Neural progenitor cell (in vitro differentiated cells): ENCODE data around the gene UBALD2. TPM values are rescaled to one million over a fixed set of nuclear protein-coding genes. Genes with fewer than 3 reads are reported as not detected.

Source experiments
- DNase-seq: peaks from one replicate; pipeline ENCODE4 v3.0.0-alpha.2; 2016; ENCODE audit warnings: low spot score
- H2AFZ ChIP-seq: fragments of 200-600 bp; sonication (generic); replicated peaks from 2 replicates; pipeline ENCODE4 v1.6.1; 2016; ENCODE audit warnings: antibody characterized with exemption
- H3F3A ChIP-seq: fragments of 200-600 bp; sonication (generic); 2 replicates; pipeline ENCODE4 v1.6.1; 2016; ENCODE audit warnings: antibody characterized with exemption, low read depth
- H3K27ac ChIP-seq: fragments of 200-600 bp; sonication (generic); 2 replicates; pipeline ENCODE4 v1.5.1; 2016; ENCODE audit warnings: mild to moderate bottlenecking
- H3K27me3 ChIP-seq: fragments of 200-600 bp; sonication (generic); 2 replicates; pipeline ENCODE4 v1.6.1; 2016; ENCODE audit warnings: mild to moderate bottlenecking, moderate library complexity
- H3K36me3 ChIP-seq: fragments of 200-600 bp; sonication (generic); 2 replicates; pipeline ENCODE4 v1.5.1; 2016
- H3K4me1 ChIP-seq: fragments of 200-600 bp; sonication (generic); 2 replicates; pipeline ENCODE4 v1.6.1; 2016; ENCODE audit warnings: mixed run types
- H3K4me2 ChIP-seq: fragments of 200-600 bp; sonication (generic); 2 replicates; pipeline ENCODE4 v1.6.1; 2016
- H3K4me3 ChIP-seq: fragments of 200-600 bp; sonication (generic); 2 replicates; pipeline ENCODE4 v1.5.1; 2016
- H3K79me2 ChIP-seq: fragments of 200-600 bp; sonication (generic); 2 replicates; pipeline ENCODE4 v1.6.1; 2016; ENCODE audit warnings: low read depth
- H3K9ac ChIP-seq: fragments of 200-600 bp; sonication (generic); 2 replicates; pipeline ENCODE4 v1.6.1; 2016
- H3K9me3 ChIP-seq: fragments of 200-600 bp; sonication (generic); 2 replicates; pipeline ENCODE4 v1.5.1; 2016; ENCODE audit warnings: low read depth
- H4K20me1 ChIP-seq: fragments of 200-600 bp; sonication (generic); 2 replicates; pipeline ENCODE4 v1.6.1; 2016; ENCODE audit warnings: low read depth
- H3K27ac Mint-ChIP-seq: 3 replicates; pipeline ENCODE4 v1.8.0; 2021; ENCODE audit warnings: mixed read lengths
- H3K27me3 Mint-ChIP-seq: 2 replicates; pipeline ENCODE4 v1.8.0; 2022; ENCODE audit warnings: low read depth, mild to moderate bottlenecking, inconsistent platforms, moderate library complexity, mixed read lengths; ENCODE audit not compliant: insufficient read depth
- H3K36me3 Mint-ChIP-seq: 3 replicates; pipeline ENCODE4 v1.8.0; 2021; ENCODE audit warnings: mixed read lengths
- H3K4me1 Mint-ChIP-seq: 3 replicates; pipeline ENCODE4 v1.8.0; 2021; ENCODE audit warnings: mixed read lengths
- H3K4me3 Mint-ChIP-seq: 3 replicates; pipeline ENCODE4 v1.8.0; 2021; ENCODE audit warnings: mild to moderate bottlenecking, moderate library complexity, mixed read lengths
- H3K9me3 Mint-ChIP-seq: 3 replicates; pipeline ENCODE4 v1.8.0; 2020; ENCODE audit warnings: mixed read lengths
- EZH2 ChIP-seq: fragments of 200-600 bp; sonication (generic); IDR thresholded peaks from 2 replicates; pipeline ENCODE4 v1.6.1; 2017; ENCODE audit warnings: antibody characterized with exemption, mild to moderate bottlenecking, moderate library complexity
- EZH2phosphoT487 ChIP-seq: fragments of 200-600 bp; sonication (generic); IDR thresholded peaks from 2 replicates; pipeline ENCODE4 v1.6.1; 2017; ENCODE audit warnings: antibody characterized with exemption
- total RNA-seq: library from RNA; depleted of rRNA; stranded (reverse); fragments of >200 nt; gene quantifications from 2 replicates; pipeline ENCODE4 v1.2.3, GENCODE V29; 2015; ENCODE audit warnings: low replicate concordance
- TF ChIP-seq, protein P1 (sequence below): fragments of 200-600 bp; sonication (generic); IDR thresholded peaks from 2 replicates; pipeline ENCODE4 v1.5.1; 2017; ENCODE audit warnings: antibody characterized with exemption, mild to moderate bottlenecking

The UBALD2 gene
- total RNA-seq, 1 donor from 2014 or later, result 4.2 TPM

GRCh38 chr17:76268015-76268749 lies 3.0 kb downstream of the UBALD2 start:
- H3K9me3 Mint-ChIP-seq, result no peaks in the 10 kb centered on the region
- H3K27ac Mint-ChIP-seq, result no peak overlapping the region
- H3K36me3 Mint-ChIP-seq, result peaks cover 5% of the 10 kb centered on the region
- TF ChIP-seq EZH2phosphoT487 (no peak), EZH2 (no peak)
- TF ChIP-seq, protein P1, sequence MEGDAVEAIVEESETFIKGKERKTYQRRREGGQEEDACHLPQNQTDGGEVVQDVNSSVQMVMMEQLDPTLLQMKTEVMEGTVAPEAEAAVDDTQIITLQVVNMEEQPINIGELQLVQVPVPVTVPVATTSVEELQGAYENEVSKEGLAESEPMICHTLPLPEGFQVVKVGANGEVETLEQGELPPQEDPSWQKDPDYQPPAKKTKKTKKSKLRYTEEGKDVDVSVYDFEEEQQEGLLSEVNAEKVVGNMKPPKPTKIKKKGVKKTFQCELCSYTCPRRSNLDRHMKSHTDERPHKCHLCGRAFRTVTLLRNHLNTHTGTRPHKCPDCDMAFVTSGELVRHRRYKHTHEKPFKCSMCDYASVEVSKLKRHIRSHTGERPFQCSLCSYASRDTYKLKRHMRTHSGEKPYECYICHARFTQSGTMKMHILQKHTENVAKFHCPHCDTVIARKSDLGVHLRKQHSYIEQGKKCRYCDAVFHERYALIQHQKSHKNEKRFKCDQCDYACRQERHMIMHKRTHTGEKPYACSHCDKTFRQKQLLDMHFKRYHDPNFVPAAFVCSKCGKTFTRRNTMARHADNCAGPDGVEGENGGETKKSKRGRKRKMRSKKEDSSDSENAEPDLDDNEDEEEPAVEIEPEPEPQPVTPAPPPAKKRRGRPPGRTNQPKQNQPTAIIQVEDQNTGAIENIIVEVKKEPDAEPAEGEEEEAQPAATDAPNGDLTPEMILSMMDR, result no peak
- Histone ChIP-seq H3K9ac (no peak overlapping the region), H3K4me2 (peak overlapping the region; percentile 40), H3F3A (peaks cover 13% of the 10 kb centered on the region), H3K36me3 (no peaks in the 10 kb centered on the region), H3K79me2 (peaks cover 44% of the 10 kb centered on the region), H3K27ac (peak overlapping the region; percentile 54), H3K4me1 (peaks cover 31% of the 10 kb centered on the region), H3K27me3 (no peaks in the 10 kb centered on the region), H4K20me1 (peaks cover 27% of the 10 kb centered on the region), H3K9me3 (no peaks in the 10 kb centered on the region), H2AFZ (no peak overlapping the region), H3K4me3 (no peak overlapping the region)
- peaks cover 4% of the 10 kb centered on the region for H3K27me3 Mint-ChIP-seq
- DNase-seq, result no peak
- H3K4me1 Mint-ChIP-seq, result peaks cover 32% of the 10 kb centered on the region
- peak overlapping the region; percentile 78 for H3K4me3 Mint-ChIP-seq

DNA sequence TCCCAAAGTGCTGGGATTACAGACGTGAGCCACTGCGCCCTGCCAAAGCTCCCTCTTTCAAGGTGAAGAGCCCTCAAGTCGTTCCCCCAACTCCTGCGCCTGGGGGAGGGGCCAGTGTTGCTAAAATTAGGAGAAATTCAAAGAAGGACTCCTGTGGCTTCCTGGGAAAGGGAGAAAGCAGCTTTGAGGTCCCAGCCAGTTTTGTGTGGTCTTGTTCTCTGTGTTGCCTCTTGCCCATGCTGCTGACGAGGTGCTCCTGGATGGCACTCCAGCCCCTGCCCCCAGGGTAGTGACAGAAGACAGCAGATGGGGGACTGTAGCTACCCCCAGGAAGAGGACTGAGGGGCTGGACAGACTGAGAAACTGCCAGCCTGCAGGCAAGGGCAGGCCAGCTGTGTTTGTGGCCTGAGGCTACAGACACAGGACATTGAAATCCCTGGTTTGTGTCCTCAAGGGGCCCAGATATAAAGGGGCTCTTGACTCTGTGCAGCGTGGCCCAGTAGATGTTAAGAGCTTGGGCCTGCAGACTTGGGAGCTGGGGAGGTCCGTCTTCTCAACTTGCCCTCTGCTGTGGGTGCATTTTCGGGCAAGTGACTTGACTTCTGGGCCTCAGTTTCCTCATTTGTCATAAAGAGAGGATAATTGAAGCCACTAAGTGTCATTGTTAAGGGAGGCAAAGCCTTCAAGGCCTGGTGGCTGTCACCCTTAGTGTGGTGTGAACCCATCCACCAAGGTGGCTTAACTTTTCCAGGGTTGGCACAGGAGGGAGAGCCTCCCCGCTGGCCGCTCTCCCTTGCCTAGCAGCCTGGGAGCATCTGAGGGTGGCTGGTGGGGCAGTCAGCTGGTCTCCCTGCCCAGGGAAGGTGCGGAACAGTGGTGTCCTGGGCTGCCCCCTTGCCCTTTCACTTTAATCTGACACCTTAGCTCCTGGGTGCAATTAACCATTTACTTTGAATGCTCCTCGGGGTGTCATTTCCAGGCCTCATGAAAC lies 4.1 kb downstream of the UBALD2 start:
- Histone ChIP-seq H3K36me3 (no peaks in the 10 kb centered on the region), H3K9ac (no peak overlapping the region), H3K27me3 (no peaks in the 10 kb centered on the region), H2AFZ (no peak overlapping the region), H3K9me3 (no peaks in the 10 kb centered on the region), H3K79me2 (peaks cover 44% of the 10 kb centered on the region), H3K4me3 (no peak overlapping the region), H3K27ac (no peak overlapping the region), H4K20me1 (peaks cover 27% of the 10 kb centered on the region), H3K4me2 (no peak overlapping the region), H3F3A (peaks cover 15% of the 10 kb centered on the region), H3K4me1 (peaks cover 31% of the 10 kb centered on the region)
- Mint-ChIP-seq H3K27me3 (peaks cover 4% of the 10 kb centered on the region), H3K4me1 (peaks cover 31% of the 10 kb centered on the region), H3K36me3 (peaks cover 5% of the 10 kb centered on the region), H3K4me3 (no peak overlapping the region), H3K27ac (no peak overlapping the region), H3K9me3 (no peaks in the 10 kb centered on the region)
- no peak for DNase-seq
- TF ChIP-seq, protein P1, result no peak
- no peak for TF ChIP-seq EZH2phosphoT487
- no peak for TF ChIP-seq EZH2

DNA sequence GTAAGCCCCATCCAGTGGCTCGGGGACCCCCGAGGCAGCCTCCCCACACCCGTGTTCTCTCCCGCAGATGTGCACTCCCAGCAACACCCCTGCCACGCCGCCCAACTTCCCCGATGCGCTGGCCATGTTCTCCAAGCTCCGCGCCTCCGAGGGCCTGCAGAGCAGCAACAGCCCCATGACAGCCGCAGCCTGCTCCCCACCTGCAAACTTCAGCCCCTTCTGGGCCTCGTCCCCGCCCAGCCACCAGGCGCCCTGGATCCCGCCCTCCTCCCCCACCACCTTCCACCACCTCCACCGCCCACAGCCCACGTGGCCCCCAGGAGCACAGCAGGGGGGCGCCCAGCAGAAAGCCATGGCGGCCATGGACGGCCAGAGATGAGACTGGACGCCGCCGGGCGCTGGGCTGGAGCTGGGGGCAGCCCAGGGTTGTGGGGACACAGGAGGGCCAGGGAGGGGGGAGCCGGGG lies 5.0 kb downstream of the UBALD2 start:
- no peak for DNase-seq
- H2AFZ ChIP-seq, result no peak overlapping the region
- H3K9me3 Mint-ChIP-seq, result no peaks in the 10 kb centered on the region
- TF ChIP-seq, protein P1, result no peak
- TF ChIP-seq EZH2phosphoT487 (no peak), EZH2 (no peak)
- H3K27me3 Mint-ChIP-seq, result peaks cover 2% of the 10 kb centered on the region
- H3K4me3 ChIP-seq, result no peak overlapping the region
- no peaks in the 10 kb centered on the region for H3K36me3 ChIP-seq
- peaks cover 27% of the 10 kb centered on the region for H4K20me1 ChIP-seq
- no peaks in the 10 kb centered on the region for H3K9me3 ChIP-seq
- no peaks in the 10 kb centered on the region for H3K27me3 ChIP-seq
- H3K9ac ChIP-seq, result no peak overlapping the region
- no peak overlapping the region for H3K4me2 ChIP-seq
- H3F3A ChIP-seq, result peaks cover 10% of the 10 kb centered on the region
- H3K4me1 Mint-ChIP-seq, result peaks cover 26% of the 10 kb centered on the region
- no peak overlapping the region for H3K4me3 Mint-ChIP-seq
- H3K36me3 Mint-ChIP-seq, result peaks cover 5% of the 10 kb centered on the region
- H3K4me1 ChIP-seq, result peaks cover 31% of the 10 kb centered on the region
- H3K79me2 ChIP-seq, result peaks cover 44% of the 10 kb centered on the region
- H3K27ac Mint-ChIP-seq, result no peak overlapping the region
- no peak overlapping the region for H3K27ac ChIP-seq
